Endothelial cell of umbilical vein (primary cell): ENCODE measurements around the gene SERPINI1. TPM values are rescaled to one million over a fixed set of nuclear protein-coding genes. Genes with fewer than 3 reads are reported as not detected.

Experiments
- BruUV-seq: library from RNA; stranded (reverse); fragments of 400-500 nt; replicated peaks from 2 replicates; lab custom pipeline; 2021; lab: Mats Ljungman, UMichigan
- CTCF ChIA-PET: fragments of 300-600, 350-600 bp; sonication (Branson Sonifier 250); formaldehyde crosslinking; loops from one replicate; lab custom pipeline; 2021; ENCODE audit warnings: antibody characterized with exemption, inconsistent platforms; lab: Charles Lee
- POLR2A ChIA-PET: fragments of 300-600, 350-600 bp; sonication (Branson Sonifier 250); formaldehyde crosslinking; loops from one replicate; lab custom pipeline; 2021; ENCODE audit warnings: antibody characterized with exemption, inconsistent platforms; lab: Charles Lee
- DNase-seq: peaks from one replicate; pipeline ENCODE4 v3.0.0-alpha.2; 2011; ENCODE audit warnings: low read depth, low spot score
- FAIRE-seq: peaks from 2 replicates; lab custom pipeline; 2011; peaks lifted over from hg19 to GRCh38; lab: Jason Lieb, UNC
- H2AFZ ChIP-seq: 2 replicates; pipeline ENCODE4 v1.6.0; 2012; ENCODE audit warnings: low read depth, low read length, control low read depth, inconsistent platforms
- H3K27ac ChIP-seq: 2 replicates; pipeline ENCODE4 v1.5.1; 2011; ENCODE audit warnings: low read depth, mild to moderate bottlenecking, control low read depth, low read length, moderate library complexity; ENCODE audit not compliant: insufficient read depth
- H3K27me3 ChIP-seq, 2 experiments: 2 replicates each; pipeline versions ENCODE4 v1.6.0 to v1.6.1; 2011; ENCODE audit warnings: low read length in 2 of 2, mixed read lengths in 1 of 2; ENCODE audit not compliant: control insufficient read depth in 2 of 2, insufficient read depth in 2 of 2
- H3K36me3 ChIP-seq, 2 experiments: 2 replicates in 1 of 2; 3 replicates in 1 of 2; pipeline ENCODE4 v1.5.1; 2011; ENCODE audit warnings: low read length in 2 of 2, mild to moderate bottlenecking in 1 of 2, moderate library complexity in 1 of 2; ENCODE audit not compliant: control insufficient read depth in 2 of 2, insufficient read depth in 2 of 2; ENCODE audit errors: extremely low read depth in 1 of 2
- H3K4me1 ChIP-seq: 3 replicates; pipeline ENCODE4 v1.5.1; 2011; ENCODE audit warnings: mild to moderate bottlenecking, low read length; ENCODE audit not compliant: control insufficient read depth, insufficient read depth; ENCODE audit errors: extremely low read depth
- H3K4me2 ChIP-seq: 2 replicates; pipeline ENCODE4 v1.6.1; 2011; ENCODE audit warnings: low read length, control low read depth, mixed read lengths; ENCODE audit not compliant: insufficient read depth
- H3K4me3 ChIP-seq, 3 experiments: fragments of 200-600 bp in 1 of 3; sonication (generic), shearing (Covaris generic) in 1 of 3; replicated peaks in 1 of 3; 2 replicates each; pipeline ENCODE4 v1.5.1; 2011 to 2016; ENCODE audit warnings: control low read depth in 3 of 3, low read length in 3 of 3, mild to moderate bottlenecking in 2 of 3, inconsistent platforms in 1 of 3, low read depth in 1 of 3, moderate library complexity in 1 of 3; ENCODE audit not compliant: insufficient read depth in 1 of 3
- H3K79me2 ChIP-seq: 2 replicates; pipeline ENCODE4 v1.6.0; 2012; ENCODE audit warnings: low read length, inconsistent platforms; ENCODE audit not compliant: control insufficient read depth, insufficient read depth
- H3K9ac ChIP-seq: replicated peaks from 2 replicates; pipeline ENCODE3; 2011; ENCODE audit warnings: low read length, control low read depth; ENCODE audit not compliant: insufficient read depth; ENCODE audit errors: extremely low read depth
- H3K9me1 ChIP-seq: replicated peaks from 3 replicates; pipeline ENCODE4 v1.6.0; 2011; ENCODE audit warnings: mild to moderate bottlenecking, low read length; ENCODE audit not compliant: control insufficient read depth, insufficient read depth; ENCODE audit errors: extremely low read depth
- H3K9me3 ChIP-seq: replicated peaks from 2 replicates; pipeline ENCODE4 v1.5.1; 2012; ENCODE audit warnings: low read length, inconsistent platforms; ENCODE audit not compliant: control insufficient read depth, insufficient read depth
- H4K20me1 ChIP-seq: replicated peaks from 2 replicates; pipeline ENCODE3; 2011; ENCODE audit warnings: mild to moderate bottlenecking, low read length; ENCODE audit not compliant: control insufficient read depth, insufficient read depth; ENCODE audit errors: extremely low read depth
- CTCF ChIP-seq, 2 donors: IDR thresholded peaks; 1 replicate in 1 of 2; 2 replicates in 1 of 2; pipeline ENCODE4 v1.5.1; 2011; ENCODE audit warnings: low read length in 2 of 2, mild to moderate bottlenecking in 2 of 2, moderate library complexity in 2 of 2, control low read depth in 1 of 2, inconsistent platforms in 1 of 2, low read depth in 1 of 2; ENCODE audit not compliant: insufficient read depth in 1 of 2; ENCODE audit errors: extremely low read depth in 1 of 2
- EZH2 ChIP-seq: IDR thresholded peaks from 2 replicates; pipeline ENCODE4 v1.6.1; 2012; ENCODE audit warnings: borderline replicate concordance, low read depth, mild to moderate bottlenecking, moderate library complexity, low read length, inconsistent platforms; ENCODE audit not compliant: severe bottlenecking
- FOS ChIP-seq: IDR thresholded peaks from 2 replicates; pipeline ENCODE4 v1.6.1; 2011; ENCODE audit warnings: mild to moderate bottlenecking, low read length, moderate library complexity, borderline replicate concordance; ENCODE audit not compliant: insufficient read depth
- GATA2 ChIP-seq: IDR thresholded peaks from 2 replicates; pipeline ENCODE4 v1.7.0; 2011; ENCODE audit warnings: low read depth, mild to moderate bottlenecking, moderate library complexity, mixed read lengths, low read length; ENCODE audit not compliant: insufficient read length, insufficient read depth
- JUN ChIP-seq: IDR thresholded peaks from 2 replicates; pipeline ENCODE4 v1.6.1; 2011; ENCODE audit warnings: borderline replicate concordance, low read depth; ENCODE audit not compliant: insufficient read length, insufficient read depth
- MAX ChIP-seq: IDR thresholded peaks from 2 replicates; pipeline ENCODE4 v1.6.1; 2011; ENCODE audit not compliant: insufficient read depth, insufficient read length
- MYC ChIP-seq: IDR thresholded peaks from one replicate; pipeline ENCODE4 v1.6.1; 2011; ENCODE audit warnings: mild to moderate bottlenecking, low read depth, low read length
- POLR2A ChIP-seq: IDR thresholded peaks from 2 replicates; pipeline ENCODE4 v1.6.1; 2012; ENCODE audit warnings: low read depth, mild to moderate bottlenecking, control low read depth, low read length
- POLR2AphosphoS5 ChIP-seq: IDR thresholded peaks from 2 replicates; pipeline ENCODE4 v1.6.1; 2012; ENCODE audit warnings: low read depth, mild to moderate bottlenecking, control low read depth, low read length, moderate library complexity; ENCODE audit not compliant: insufficient read depth
- dilution Hi-C: fragments of 300-500 bp; cut with MboI; formaldehyde crosslinking; loops from one replicate; pipeline ENCODE4 v1.15.0; 2019; ENCODE audit warnings: low sequenced_read_pairs; ENCODE audit not compliant: extremely low pct_ligation_motif_present
- intact Hi-C: fragments of 100-400 bp; cut with micrococcal nuclease; formaldehyde crosslinking; loops from one replicate; pipeline ENCODE4 v1.10.0; 2022
- polyA plus RNA-seq, 4 experiments: library from polyadenylated mRNA; depleted of rRNA in 3 of 4; stranded (reverse) in 3 of 4; unstranded in 1 of 4; fragments of >200 nt; gene quantifications; 2 replicates each; pipeline versions ENCODE4 v1.2.1 to v1.2.3, GENCODE V29; 2011 to 2012; ENCODE audit warnings: missing spikeins in 1 of 4
- total RNA-seq: library from RNA; stranded (reverse); gene quantifications from 2 replicates; pipeline ENCODE4 v1.2.3, GENCODE V29; 2021

The SERPINI1 gene
- total and polyA plus RNA-seq, 2 donors (not counting 3 experiments of a cell fraction or from before 2014, with no cell fraction given) = 0.22 to 0.28 TPM

GRCh38 chr3:167749728-167750127 is 14.2 kb downstream of the SERPINI1 start:
- no peaks in the 10 kb centered on the region for H4K20me1 ChIP-seq
- TF ChIP-seq CTCF (IDR thresholded peaks at IDR 0.05; ENCODE audit: extremely low read depth in 1 of 2, insufficient read depth in 1 of 2, low read depth in 1 of 2, low read length in 2 of 2) (no peak), JUN (no peak), EZH2 (no peak)
- POLR2A ChIA-PET = no interaction called here

GRCh38 chr3:167750272-167750971 is 14.9 kb downstream of the SERPINI1 start:
- CTCF ChIA-PET = interaction anchor here (1.1 to 2.3 kb wide), 2 partner anchors 10 to 16 kb away, joined by 3 to 10 read pairs; no protein-coding TSS in a partner anchor
- BruUV-seq = no TSS peak

More at GRCh38 chr3:167749728-167750127, 14.2 kb downstream of the SERPINI1 start:
- intact Hi-C loops (no loop called here), dilution Hi-C loops (no loop called here)
- Histone ChIP-seq H3K79me2 (no peaks in the 10 kb centered on the region), H3K9me1 (no peaks in the 10 kb centered on the region), H3K4me3 (no peak overlapping the region), H3K4me1 (no peaks in the 10 kb centered on the region), H3K36me3 (no peaks in the 10 kb centered on the region), H2AFZ (no peak overlapping the region), H3K27me3 (peaks cover 0 to 3% of the 10 kb centered on the region in 2 experiments), H3K4me2 (no peak overlapping the region), H3K9ac (no peak overlapping the region), H3K27ac (no peak overlapping the region), H3K9me3 (no peaks in the 10 kb centered on the region)
- BruUV-seq = no TSS peak
- DNase-seq = no peak
- CTCF ChIA-PET = interaction anchor here (1.1 to 2.3 kb wide), 2 partner anchors 9 to 17 kb away, joined by 3 to 10 read pairs; no protein-coding TSS in a partner anchor
- FAIRE-seq = no peak

More at GRCh38 chr3:167750272-167750971, 14.9 kb downstream of the SERPINI1 start:
- FAIRE-seq = no peak
- DNase-seq = no peak
- no peaks in the 10 kb centered on the region for H3K9me3 ChIP-seq
- TF ChIP-seq CTCF (IDR thresholded peaks at IDR 0.05; ENCODE audit: extremely low read depth in 1 of 2, insufficient read depth in 1 of 2, low read depth in 1 of 2, low read length in 2 of 2) (no peak), MAX (no peak), JUN (no peak), POLR2A (no peak), POLR2AphosphoS5 (no peak), EZH2 (no peak), MYC (no peak), FOS (no peak), GATA2 (no peak)
- H3K4me1 ChIP-seq = no peaks in the 10 kb centered on the region
- no peak overlapping the region for H3K9ac ChIP-seq
- no peaks in the 10 kb centered on the region for H3K36me3 ChIP-seq
- POLR2A ChIA-PET = no interaction called here
- peaks cover 0 to 3% of the 10 kb centered on the region in 2 experiments for H3K27me3 ChIP-seq
- no peak overlapping the region for H3K27ac ChIP-seq
- no peak overlapping the region for H3K4me3 ChIP-seq
- H4K20me1 ChIP-seq = no peaks in the 10 kb centered on the region
- no peaks in the 10 kb centered on the region for H3K79me2 ChIP-seq
- dilution Hi-C loops = no loop called here
- no peak overlapping the region for H2AFZ ChIP-seq
- H3K4me2 ChIP-seq = no peak overlapping the region
- no peaks in the 10 kb centered on the region for H3K9me1 ChIP-seq
- intact Hi-C loops = no loop called here
